Smooth muscle cell (in vitro differentiated cells): ENCODE data around the gene ISOC2. TPM values are rescaled to one million over a fixed set of nuclear protein-coding genes. Genes with fewer than 3 reads are reported as not detected.

Experiments used
- DNase-seq: peaks from one replicate; lab custom pipeline; 2025; ENCODE audit not compliant: unreplicated experiment; lab: John Stamatoyannopoulos, UW
- H2AFZ ChIP-seq: fragments of 200-600 bp; sonication (generic); 2 replicates; pipeline ENCODE4 v1.6.0; 2016; ENCODE audit warnings: antibody characterized with exemption, low read depth, mild to moderate bottlenecking
- H3F3A ChIP-seq: fragments of 200-600 bp; sonication (generic); 2 replicates; pipeline ENCODE4 v1.6.0; 2017; ENCODE audit warnings: antibody characterized with exemption, low read depth
- H3K27ac ChIP-seq: fragments of 200-600 bp; sonication (generic); 2 replicates; pipeline ENCODE4 v1.5.1; 2016; ENCODE audit warnings: low read depth, mild to moderate bottlenecking
- H3K27me3 ChIP-seq: fragments of 200-600 bp; sonication (generic); 2 replicates; pipeline ENCODE4 v1.6.1; 2016; ENCODE audit warnings: low read depth, mild to moderate bottlenecking
- H3K36me3 ChIP-seq: fragments of 200-600 bp; sonication (generic); 2 replicates; pipeline ENCODE4 v1.5.1; 2016; ENCODE audit warnings: low read depth
- H3K4me1 ChIP-seq: fragments of 200-600 bp; sonication (generic); 2 replicates; pipeline ENCODE4 v1.5.1; 2016; ENCODE audit warnings: low read depth
- H3K4me2 ChIP-seq: fragments of 200-600 bp; sonication (generic); 2 replicates; pipeline ENCODE4 v1.6.0; 2016; ENCODE audit warnings: mild to moderate bottlenecking
- H3K4me3 ChIP-seq: fragments of 200-600 bp; sonication (generic); 2 replicates; pipeline ENCODE4 v1.5.1; 2016; ENCODE audit warnings: mild to moderate bottlenecking
- H3K79me2 ChIP-seq: fragments of 200-600 bp; sonication (generic); 2 replicates; pipeline ENCODE4 v1.6.0; 2016; ENCODE audit warnings: low read depth, mild to moderate bottlenecking
- H3K9ac ChIP-seq: fragments of 200-600 bp; sonication (generic); 2 replicates; pipeline ENCODE4 v1.6.0; 2016; ENCODE audit warnings: low read depth
- H3K9me3 ChIP-seq: fragments of 200-600 bp; sonication (generic); replicated peaks from 2 replicates; pipeline ENCODE4 v1.5.1; 2016; ENCODE audit warnings: low read depth
- H4K20me1 ChIP-seq: fragments of 200-600 bp; sonication (generic); 2 replicates; pipeline ENCODE4 v1.6.0; 2016; ENCODE audit warnings: low read depth
- WGBS: methylation state at CpG from one replicate; pipeline ENCODE4 v1.1.7; 2016; ENCODE audit warnings: low lambda C conversion rate; 5-methylcytosine and 5-hydroxymethylcytosine counted together
- polyA plus RNA-seq: library from polyadenylated mRNA; unstranded; fragments of >200 nt; fragmentation: Nextera tagmentation; extraction: Ambion mirVana; gene quantifications from 2 replicates; pipeline ENCODE4 v1.2.1, GENCODE V29; 2016
- total RNA-seq: library from RNA; depleted of rRNA; stranded (reverse); fragments of >200 nt; gene quantifications from 2 replicates; pipeline ENCODE4 v1.2.3, GENCODE V29; 2014
- TF ChIP-seq, protein P1 (sequence below): fragments of 200-600 bp; sonication (generic); IDR thresholded peaks from 2 replicates; pipeline ENCODE4 v1.5.1; 2017; ENCODE audit warnings: borderline replicate concordance, mild to moderate bottlenecking, antibody characterized with exemption; ENCODE audit not compliant: insufficient read depth, poor library complexity, severe bottlenecking

ISOC2 gene
- total and polyA plus RNA-seq, 2 experiments from 2014 or later: 56.5 to 61.4 TPM

- Histone ChIP-seq H3K27me3 (no peaks in the 10 kb centered on the region), H3K4me1 (no peaks in the 10 kb centered on the region), H3K27ac (no peak overlapping the region), H3K4me2 (peak overlapping the region; percentile 90), H3K4me3 (peak overlapping the region; percentile 64), H3K9me3 (no peaks in the 10 kb centered on the region), H3F3A (no peaks in the 10 kb centered on the region), H2AFZ (no peak overlapping the region), H3K36me3 (no peaks in the 10 kb centered on the region), H4K20me1 (no peaks in the 10 kb centered on the region), H3K79me2 (no peaks in the 10 kb centered on the region), H3K9ac (no peak overlapping the region)
- TF ChIP-seq, protein P1, sequence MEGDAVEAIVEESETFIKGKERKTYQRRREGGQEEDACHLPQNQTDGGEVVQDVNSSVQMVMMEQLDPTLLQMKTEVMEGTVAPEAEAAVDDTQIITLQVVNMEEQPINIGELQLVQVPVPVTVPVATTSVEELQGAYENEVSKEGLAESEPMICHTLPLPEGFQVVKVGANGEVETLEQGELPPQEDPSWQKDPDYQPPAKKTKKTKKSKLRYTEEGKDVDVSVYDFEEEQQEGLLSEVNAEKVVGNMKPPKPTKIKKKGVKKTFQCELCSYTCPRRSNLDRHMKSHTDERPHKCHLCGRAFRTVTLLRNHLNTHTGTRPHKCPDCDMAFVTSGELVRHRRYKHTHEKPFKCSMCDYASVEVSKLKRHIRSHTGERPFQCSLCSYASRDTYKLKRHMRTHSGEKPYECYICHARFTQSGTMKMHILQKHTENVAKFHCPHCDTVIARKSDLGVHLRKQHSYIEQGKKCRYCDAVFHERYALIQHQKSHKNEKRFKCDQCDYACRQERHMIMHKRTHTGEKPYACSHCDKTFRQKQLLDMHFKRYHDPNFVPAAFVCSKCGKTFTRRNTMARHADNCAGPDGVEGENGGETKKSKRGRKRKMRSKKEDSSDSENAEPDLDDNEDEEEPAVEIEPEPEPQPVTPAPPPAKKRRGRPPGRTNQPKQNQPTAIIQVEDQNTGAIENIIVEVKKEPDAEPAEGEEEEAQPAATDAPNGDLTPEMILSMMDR: no peak
- WGBS: 48% methylated on average over 13 of the region's 13 CpGs
- DNase-seq: no peak
Observed at GRCh38 chr19:55504252-55504603, 42.8 kb upstream of the ISOC2 start.

DNA sequence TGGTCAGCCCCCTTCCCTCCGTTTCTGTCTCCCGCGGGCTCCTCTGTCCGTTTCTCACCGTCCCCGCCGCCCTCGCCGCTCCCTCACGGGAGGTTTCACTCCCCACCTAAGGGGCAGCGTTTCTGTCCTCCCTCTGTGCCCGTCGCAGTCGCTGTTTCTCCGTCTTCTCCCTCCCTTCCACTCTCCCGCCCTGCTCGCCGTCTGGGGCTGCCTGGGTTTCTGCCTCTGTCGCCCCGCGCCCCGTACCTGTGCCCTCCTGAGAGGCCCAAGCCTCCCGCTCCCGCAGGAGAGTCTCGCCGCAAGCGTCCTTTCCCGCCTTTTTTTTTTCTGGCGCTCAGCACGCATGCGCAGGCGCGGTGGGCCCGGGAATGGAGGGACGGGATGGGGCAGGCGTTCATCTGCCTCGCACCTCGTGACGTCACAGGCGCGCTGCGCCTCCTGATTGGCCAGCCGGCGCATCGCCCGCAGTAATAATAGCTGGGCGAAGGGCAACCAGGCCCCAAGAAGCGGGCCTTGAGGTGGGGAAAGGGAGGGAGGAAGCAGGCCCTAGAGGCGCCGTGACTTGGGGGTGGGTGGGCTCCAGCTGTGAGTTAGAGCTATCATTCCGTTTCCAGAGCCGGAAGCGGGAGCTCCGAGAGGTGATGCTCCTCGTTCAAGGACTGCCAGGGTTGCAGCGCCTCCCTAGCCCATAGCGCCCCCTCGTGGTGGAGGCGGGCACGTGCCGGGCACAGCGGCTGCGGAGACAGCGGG is 42.2 kb upstream of the ISOC2 start:
- Histone ChIP-seq H3K27ac (no peak overlapping the region), H3F3A (no peaks in the 10 kb centered on the region), H3K27me3 (no peaks in the 10 kb centered on the region), H3K36me3 (no peaks in the 10 kb centered on the region), H3K4me1 (no peaks in the 10 kb centered on the region), H3K4me3 (peak overlapping the region; percentile 64), H3K4me2 (peak overlapping the region; percentile 90), H3K79me2 (no peaks in the 10 kb centered on the region), H3K9ac (no peak overlapping the region), H3K9me3 (no peaks in the 10 kb centered on the region), H4K20me1 (no peaks in the 10 kb centered on the region), H2AFZ (peak overlapping the region; percentile 81)
- 25% methylated on average over 61 of the region's 64 CpGs for WGBS
- TF ChIP-seq, protein P1: peak; percentile 99
- DNase-seq: peak; percentile 98

- no peaks in the 10 kb centered on the region for H3K4me1 ChIP-seq
- no peaks in the 10 kb centered on the region for H4K20me1 ChIP-seq
- no peak overlapping the region for H2AFZ ChIP-seq
- no peak for DNase-seq
- TF ChIP-seq, protein P1: no peak
- H3K9ac ChIP-seq: no peak overlapping the region
- H3K79me2 ChIP-seq: no peaks in the 10 kb centered on the region
- no peaks in the 10 kb centered on the region for H3K9me3 ChIP-seq
- no peak overlapping the region for H3K4me3 ChIP-seq
- H3K36me3 ChIP-seq: no peaks in the 10 kb centered on the region
- no peak overlapping the region for H3K4me2 ChIP-seq
- 89% methylated on average over 16 of the region's 17 CpGs for WGBS
- no peak overlapping the region for H3K27ac ChIP-seq
- H3K27me3 ChIP-seq: no peaks in the 10 kb centered on the region
- no peaks in the 10 kb centered on the region for H3F3A ChIP-seq
Observed at GRCh38 chr19:55503157-55503501, 41.7 kb upstream of the ISOC2 start.

GRCh38 chr19:55502197-55502952 is 40.9 kb upstream of the ISOC2 start:
- Histone ChIP-seq H3F3A (no peaks in the 10 kb centered on the region), H3K4me1 (no peaks in the 10 kb centered on the region), H3K27ac (no peak overlapping the region), H4K20me1 (no peaks in the 10 kb centered on the region), H3K4me3 (no peak overlapping the region), H3K4me2 (no peak overlapping the region), H3K36me3 (no peaks in the 10 kb centered on the region), H3K9me3 (no peaks in the 10 kb centered on the region), H3K9ac (no peak overlapping the region), H3K27me3 (no peaks in the 10 kb centered on the region), H2AFZ (no peak overlapping the region), H3K79me2 (no peaks in the 10 kb centered on the region)
- WGBS: 95% methylated on average over 9 of the region's 9 CpGs
- DNase-seq: no peak
- TF ChIP-seq, protein P1: no peak
